NT2/D1 (cell line): ENCODE data around the gene PLEKHJ1.

Experiments used
- SUZ12 ChIP-seq: IDR thresholded peaks from 2 replicates; pipeline ENCODE4 v1.6.1; 2011; ENCODE audit not compliant: insufficient read length, insufficient read depth; ENCODE audit errors: extremely low read depth
- YY1 ChIP-seq: IDR thresholded peaks from 2 replicates; pipeline ENCODE4 v1.6.1; 2011; ENCODE audit not compliant: insufficient read length, insufficient read depth

DNA sequence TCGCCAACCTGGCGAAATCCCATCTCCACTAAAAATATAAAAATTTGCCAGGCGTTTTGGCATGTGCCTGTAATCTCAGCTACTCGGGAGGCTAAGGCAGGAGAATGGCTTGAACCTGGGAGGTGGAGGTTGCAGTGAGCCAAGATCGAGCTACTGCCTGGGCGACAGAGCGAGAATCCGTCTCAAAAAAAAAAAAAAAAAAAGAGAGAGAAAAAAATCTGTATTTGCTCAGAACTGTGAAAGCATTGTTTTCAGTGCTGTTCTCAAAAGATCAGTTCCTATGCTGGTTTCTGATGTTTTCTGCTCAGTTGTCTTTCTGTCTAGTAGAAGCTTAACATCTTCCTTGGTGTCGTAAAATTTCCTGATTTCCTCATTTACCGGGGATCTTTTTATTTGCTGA, 3.0 kb upstream of the PLEKHJ1 start:
- TF ChIP-seq YY1 (no peak), SUZ12 (no peak)
